GM19240 (cell line): ENCODE data around the gene FAM131A.
A peak's percentile ranks its signal among the peaks of the same experiment; 100 is the strongest.

Experiments
- DNase-seq: peaks from one replicate; pipeline ENCODE4 v3.0.0; 2011; ENCODE audit warnings: low spot score; ENCODE audit not compliant: insufficient read length

The FAM131A gene

GRCh38 chr3:184354754-184355153, 17.4 kb downstream of the FAM131A start:
- DNase-seq = no peak

- DNase-seq = no peak
Measured at GRCh38 chr3:184355261-184356040, 18.1 kb downstream of the FAM131A start.

GRCh38 chr3:184357248-184358123, 20.1 kb downstream of the FAM131A start:
- DNase-seq = no peak

DNA sequence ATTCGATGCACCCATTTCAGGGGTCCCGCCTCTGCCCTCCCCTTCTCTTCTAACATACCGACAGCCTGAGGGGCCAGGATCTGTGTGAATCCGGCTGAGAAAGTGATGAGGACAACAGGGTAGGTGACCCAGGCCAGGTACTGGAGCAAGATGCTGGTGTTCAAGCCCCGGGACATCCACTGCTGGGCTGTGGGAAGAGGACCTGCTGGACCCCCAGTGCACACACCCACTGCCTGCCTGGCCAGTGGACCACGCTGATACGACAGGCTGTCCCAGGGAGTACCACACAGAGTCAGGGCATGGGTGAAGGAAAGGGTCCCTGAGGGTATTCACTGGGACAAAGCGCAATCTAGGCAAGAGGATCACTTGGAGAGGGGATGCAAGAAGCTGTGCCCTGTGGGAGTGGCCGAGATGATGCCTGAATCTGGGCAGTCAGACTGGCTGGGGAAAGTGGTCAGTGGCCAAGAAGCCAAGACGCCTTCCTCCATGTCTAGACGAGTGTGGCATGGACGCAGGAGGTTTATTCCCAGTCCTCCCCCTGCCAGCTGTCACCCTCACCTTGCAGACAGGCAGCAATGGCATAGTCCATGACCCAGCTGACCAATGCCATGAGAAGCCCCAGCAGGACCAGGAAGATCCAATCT, 20.8 kb downstream of the FAM131A start:
- DNase-seq = no peak

GRCh38 chr3:184358921-184359350, 21.5 kb downstream of the FAM131A start:
- DNase-seq = no peak

DNA sequence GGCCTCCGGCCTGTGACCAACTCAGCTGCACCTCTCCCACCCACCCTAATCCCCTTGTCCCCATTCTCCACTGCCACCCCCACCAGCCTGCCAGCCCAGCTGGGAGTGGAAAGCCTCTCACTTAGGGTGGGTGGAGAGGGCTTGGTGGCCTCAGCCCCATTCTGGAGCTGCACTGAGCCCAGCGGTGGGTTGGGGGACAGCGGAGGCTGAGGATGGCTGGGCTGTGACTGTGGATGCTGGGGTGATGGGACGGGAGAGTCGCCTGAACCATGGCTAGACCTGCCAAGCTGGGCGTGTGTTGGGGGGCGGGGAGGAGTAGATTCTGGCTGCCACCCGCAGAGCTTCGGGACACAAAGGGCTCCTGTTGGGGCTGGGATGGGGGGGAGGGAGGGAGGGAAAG, 22.2 kb downstream of the FAM131A start:
- no peak for DNase-seq

- DNase-seq = no peak
Measured at GRCh38 chr3:184360070-184360928, 22.9 kb downstream of the FAM131A start.

- DNase-seq = no peak
Measured at GRCh38 chr3:184360929-184361531, 23.6 kb downstream of the FAM131A start.

DNA sequence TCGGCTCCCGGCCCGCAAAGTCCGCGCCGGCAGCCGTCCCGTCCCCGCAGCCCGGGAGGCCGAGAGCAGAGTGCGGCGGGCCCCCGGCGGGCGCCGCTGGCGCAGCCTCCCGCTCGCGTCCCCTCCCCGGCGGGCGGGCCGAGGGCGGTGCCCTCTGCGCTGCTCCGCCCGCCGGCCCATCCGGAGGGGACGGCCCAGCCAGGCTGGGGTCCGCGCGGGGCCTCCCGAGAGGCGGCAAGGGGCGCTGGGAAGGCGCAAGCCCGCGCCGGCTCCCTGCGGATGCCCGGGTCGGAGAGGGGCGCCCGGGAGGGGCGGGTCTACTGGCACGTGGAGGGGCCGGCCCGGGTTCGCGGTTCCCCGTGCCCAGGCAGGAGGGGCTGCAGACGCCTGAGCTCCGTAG, 24.1 kb downstream of the FAM131A start, which contains the start of the genes CLCN2 and POLR2H:
TSS of gene CLCN2 (minus strand) at position 74 of the 400 bp plus-strand sequence. CDS start 126 bp downstream, outside the sequence.
TSS of gene POLR2H (plus strand) at position 179 of the 400 bp plus-strand sequence. CDS start 1,783 bp downstream, outside the sequence.
- no peak for DNase-seq

DNA sequence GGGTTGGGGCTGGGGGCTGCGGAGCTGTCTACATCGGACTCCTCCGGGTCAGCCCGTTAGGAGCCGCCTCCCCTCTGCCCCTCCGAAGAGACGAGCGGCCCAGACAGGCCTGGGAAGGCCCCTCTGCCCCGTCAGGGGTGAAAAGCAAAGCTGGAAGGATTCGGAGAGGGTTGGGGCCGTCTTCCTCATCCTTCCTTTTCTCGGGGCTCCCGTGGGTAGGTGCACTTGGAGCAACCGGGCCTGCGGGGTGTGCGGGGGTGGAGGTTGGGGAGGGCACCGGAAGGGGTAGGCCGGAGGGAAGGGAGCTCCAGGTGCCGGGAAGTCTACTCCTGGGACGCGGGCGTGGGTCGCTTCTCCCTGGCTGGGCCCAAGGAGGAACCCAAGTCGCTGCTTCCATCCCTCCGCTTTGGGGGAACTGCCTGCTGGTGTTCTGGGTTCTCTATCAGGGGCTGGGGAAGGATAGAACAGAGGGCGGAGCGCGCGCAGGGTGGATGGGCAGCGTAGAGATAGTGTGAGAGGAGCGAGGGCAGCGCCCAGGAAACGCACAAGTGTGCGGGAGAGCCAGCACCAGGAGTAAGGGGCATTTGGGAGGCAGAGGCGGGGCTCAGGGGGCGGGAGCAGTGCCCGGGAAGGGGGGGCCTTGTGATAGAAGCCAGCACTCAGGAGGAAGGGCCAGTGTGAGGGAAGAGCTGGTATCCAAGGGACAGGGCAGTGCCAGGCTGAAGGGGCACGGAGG, 24.7 kb downstream of the FAM131A start:
- no peak for DNase-seq

DNA sequence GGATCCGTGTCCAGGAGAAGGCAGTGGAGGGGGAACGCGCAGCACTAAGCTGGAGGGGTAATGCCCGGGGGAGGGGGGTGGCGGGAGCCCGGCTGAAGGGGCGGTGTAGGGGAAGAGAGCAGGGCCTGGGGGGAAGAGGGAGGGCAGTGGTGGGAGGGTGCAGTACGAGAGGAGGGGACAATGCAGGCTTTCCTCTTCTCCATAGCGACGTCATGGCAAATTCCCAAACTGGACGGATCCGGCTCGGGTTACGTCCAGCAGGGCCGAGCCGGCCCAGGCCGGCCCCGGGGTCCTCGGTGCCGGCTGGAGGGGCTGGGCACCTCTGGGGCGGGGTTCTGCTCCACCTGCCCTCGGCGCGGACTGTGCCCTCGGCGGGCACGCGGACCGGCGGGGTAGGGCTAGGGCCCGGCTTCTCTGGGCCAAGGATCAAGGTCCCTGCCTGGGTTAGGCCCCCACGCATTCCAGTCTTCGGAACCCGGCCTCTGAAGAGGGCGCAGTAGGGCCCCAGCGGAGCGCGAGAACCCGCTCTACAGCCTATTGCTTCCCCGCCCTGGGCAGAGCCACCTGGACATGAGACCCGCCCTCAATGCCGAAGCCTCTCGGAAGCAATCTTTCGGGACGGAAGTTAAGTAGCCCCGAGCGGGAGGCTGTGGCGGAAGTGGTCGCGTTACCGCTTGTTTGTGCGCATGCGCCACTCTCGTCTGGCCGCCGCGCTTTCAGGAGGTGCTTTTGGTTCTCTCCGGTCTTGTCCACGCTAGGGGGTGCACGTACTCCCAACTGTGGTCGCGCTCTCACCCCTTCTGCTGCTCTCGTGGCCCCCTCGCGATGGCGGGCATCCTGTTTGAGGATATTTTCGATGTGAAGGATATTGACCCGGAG, 25.5 kb downstream of the FAM131A start:
- DNase-seq = peak; percentile 93

DNA sequence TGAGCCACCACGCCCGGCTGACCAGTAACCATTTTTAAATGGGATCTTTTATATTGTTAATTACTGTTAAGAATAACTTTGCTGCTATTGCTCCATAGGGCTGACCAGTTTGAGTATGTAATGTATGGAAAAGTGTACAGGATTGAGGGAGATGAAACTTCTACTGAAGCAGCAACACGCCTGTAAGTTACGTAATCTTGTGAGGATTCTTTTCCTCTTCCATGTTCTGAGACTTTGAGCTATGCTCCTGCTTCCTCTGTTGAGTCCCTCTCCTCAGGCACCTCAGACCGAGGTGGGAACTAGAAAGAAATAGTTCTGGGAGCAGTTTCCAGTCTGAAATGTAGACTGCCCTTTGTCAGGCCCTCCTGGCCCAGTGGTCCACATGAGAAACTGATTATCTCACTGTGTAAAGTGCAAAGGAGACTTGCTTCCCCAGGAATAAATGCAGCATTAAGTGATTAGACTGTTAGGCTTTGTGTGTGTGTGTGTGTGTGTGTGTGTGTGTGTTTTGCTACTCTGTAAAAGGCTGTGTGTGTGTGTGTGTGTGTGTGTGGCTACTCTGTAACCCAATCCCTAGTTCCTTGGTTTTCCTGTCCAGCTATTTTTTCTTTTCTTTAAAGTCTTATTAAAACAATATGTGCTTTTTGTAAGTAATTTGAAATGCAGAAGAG, 29.4 kb downstream of the FAM131A start:
- DNase-seq = no peak

DNA sequence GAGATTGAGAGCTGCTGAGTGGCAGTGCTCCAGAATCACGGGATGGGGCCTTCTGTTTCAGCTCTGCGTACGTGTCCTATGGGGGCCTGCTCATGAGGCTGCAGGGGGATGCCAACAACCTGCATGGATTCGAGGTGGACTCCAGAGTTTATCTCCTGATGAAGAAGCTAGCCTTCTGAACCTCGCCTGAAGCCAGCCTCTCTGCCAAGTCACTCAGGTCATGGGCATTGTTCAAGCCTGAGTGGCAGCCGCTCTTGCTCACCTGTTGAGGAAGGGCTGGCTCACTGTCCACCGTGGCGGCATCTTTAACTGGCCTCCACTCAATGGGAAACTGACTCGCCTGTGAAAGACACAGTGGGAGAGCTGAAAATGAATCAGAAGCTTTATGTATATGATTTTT, 30.7 kb downstream of the FAM131A start:
- no peak for DNase-seq

GRCh38 chr3:184368586-184369183, 31.3 kb downstream of the FAM131A start:
- no peak for DNase-seq

DNA sequence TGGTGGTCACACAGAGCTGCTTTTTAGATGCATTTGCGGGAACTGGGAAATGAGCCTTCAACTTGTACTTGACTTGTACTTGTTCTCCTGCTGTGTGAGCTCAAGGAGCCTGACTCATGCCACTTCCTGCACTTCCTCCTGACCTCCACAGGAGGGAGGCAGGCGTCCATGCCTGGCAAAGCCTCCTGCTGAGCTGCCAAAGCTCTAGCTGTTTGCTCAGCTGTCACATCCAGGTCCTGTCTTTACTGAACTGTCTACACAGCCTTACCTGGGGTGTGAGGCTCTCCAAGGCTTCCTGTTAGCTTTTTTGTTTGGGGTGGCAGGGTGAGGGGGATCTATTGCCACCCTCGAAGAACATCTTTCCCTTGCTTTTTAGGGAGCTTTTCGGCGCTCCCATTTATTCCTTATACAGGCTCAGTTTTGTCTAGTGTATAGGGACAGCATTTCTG, 34.2 kb downstream of the FAM131A start:
- peak; percentile 85 for DNase-seq

- no peak for DNase-seq
Measured at GRCh38 chr3:184372296-184372821, 35.0 kb downstream of the FAM131A start.

GRCh38 chr3:184372911-184373310, 35.5 kb downstream of the FAM131A start:
- DNase-seq = no peak
